NCI-H2227 (cell line): ENCODE measurements around the gene ST6GALNAC3.

Experiments
- DNase-seq: peaks from one replicate; lab custom pipeline; 2025; ENCODE audit not compliant: unreplicated experiment; lab: John Stamatoyannopoulos, UW

ST6GALNAC3 gene

GRCh38 chr1:76491737-76492136 lies 417.2 kb downstream of the ST6GALNAC3 start:
- DNase-seq = no peak

DNA sequence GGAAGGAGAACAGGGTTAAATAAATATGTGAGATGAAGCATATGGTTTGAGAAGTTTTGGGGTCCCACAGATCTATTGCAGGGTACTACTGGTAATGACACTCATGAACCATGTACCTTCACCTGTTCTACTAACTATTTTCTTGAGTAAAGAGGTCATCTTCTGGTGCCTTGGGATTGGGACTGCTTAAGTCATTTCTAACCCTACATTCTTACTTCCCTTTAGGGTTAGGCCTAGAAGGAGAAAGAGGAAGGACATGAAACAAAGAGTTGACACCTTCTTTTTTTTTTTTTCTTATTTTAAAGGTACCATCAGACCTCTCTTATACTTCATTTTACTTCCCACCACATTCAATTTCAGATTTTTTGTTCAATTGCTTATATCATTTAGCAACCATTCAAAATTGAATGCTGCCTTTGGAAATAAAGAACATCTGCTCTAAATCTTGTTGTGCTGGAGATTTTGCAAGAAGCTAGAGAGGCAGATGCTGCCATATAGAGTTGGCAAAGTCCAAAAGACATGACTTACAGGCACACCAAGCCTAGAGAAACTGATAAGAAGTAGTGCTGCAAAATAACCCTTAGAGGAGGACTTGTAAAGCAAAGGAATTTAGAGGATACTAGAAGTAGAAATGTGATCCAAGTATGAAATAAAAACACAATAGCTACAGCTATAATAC lies 418.3 kb downstream of the ST6GALNAC3 start:
- no peak for DNase-seq

DNA sequence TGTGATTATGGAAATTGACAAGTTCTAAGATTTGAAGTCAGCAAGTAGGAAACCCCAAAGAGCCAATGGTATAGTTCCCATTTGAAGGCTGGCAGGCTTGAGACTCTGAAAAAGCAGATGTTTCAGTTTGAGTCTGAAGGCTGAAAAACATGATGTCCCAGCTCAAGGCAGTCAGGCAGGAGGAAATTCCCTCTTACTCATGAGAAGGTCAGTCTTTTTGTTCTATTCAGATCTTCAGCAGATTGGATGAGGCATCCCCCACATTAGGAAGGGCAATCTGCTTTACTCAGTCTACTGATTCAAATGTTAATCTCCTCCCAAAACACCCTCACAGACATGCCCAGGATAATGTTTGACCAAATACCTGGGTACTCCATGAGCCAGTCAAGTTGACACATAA lies 420.3 kb downstream of the ST6GALNAC3 start:
- no peak for DNase-seq

DNA sequence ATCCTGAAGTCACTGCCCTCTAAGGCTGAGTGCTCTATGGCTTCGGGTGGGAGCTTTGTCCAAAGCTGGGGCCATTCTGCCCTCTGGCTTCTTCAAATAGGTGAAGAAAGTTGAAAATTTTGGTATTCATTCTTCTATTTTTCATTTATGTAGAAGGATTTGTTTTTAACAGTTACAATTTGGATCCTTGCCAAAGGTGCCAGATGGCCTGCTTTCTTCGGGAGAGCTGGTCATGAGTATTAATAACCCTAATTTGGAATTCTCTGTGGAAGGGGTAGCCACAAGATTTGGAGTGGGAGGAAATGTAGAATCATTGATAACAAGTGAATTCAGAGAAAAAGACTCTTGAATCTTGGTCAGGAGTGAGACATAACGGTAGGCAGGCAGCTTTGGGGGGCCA lies 422.3 kb downstream of the ST6GALNAC3 start:
- DNase-seq = peak; percentile 31

DNA sequence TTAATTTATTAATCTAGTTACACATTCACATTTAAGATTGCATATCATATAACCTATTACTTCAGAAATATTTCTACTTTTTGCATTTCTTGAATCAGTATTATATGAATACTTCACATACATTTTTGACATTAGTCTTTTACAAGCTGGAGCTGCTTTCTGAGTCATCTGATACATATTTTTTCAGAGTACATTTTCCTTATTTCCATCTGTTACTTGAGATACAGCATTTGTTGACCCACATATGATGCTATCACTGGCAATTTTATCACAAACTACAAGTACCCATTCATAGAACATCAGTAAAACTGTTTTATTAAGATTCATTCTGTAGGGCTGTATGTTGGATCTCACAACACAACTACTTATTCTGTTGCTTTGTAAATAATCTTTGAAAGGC lies 425.6 kb downstream of the ST6GALNAC3 start:
- DNase-seq = no peak

DNA sequence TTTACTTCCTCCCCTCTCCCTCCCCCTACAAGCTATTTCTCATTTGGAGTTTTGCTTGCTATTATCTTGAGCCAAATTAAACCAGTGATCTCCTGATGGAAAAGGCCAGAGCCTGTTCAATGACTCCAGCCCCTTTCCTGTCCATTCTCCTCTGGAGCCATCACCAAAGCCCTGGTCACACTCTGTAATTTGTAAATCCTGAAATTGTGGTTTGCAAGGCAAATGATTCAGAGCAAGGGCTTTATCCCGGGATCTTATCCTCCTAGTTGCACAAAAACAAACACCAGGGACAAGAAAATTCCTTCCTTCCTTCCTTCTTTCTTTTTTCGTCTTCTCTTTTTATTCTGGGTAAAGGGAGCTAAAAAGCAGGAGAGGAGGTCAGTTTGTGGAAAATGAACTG lies 426.6 kb downstream of the ST6GALNAC3 start:
- no peak for DNase-seq

GRCh38 chr1:76501586-76502219 lies 427.2 kb downstream of the ST6GALNAC3 start:
- DNase-seq = no peak

DNA sequence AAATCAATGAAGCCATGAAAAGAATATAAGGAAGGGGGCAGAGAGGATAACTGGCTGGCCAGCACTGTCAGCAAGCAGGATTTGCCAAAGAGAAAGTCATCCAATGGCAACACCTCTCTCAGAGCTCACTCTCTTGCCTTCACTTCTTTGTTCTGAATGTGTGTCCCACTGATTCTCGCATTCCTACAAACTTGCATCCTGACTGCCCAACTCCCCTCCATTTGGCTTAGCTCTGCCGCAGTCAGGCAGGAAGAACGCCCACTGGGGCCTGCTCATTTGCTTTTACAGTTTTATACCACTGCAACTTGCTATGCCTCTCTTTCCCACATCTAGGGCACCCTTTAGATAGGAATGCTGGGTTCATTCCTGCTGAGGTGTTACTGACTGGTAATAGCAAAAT lies 428.6 kb downstream of the ST6GALNAC3 start:
- no peak for DNase-seq

DNA sequence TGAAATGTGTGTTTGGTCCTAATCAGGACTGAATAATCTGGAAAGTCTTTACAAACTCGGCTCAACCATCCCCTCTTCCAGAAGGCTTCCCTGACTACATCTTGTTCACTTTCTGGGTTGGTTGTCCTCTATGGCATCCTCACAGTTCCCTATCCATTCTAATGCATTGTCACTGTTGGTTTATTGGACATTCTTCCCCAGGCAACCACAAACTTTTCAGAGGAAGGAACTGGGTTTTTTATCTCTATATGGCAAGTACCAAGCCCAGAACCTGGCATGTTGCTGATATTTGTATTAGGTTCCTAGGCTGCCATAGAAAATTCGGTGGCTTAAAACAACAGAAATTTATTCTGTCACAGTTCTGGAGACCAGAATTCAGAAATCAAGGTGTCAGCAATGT lies 429.2 kb downstream of the ST6GALNAC3 start:
- no peak for DNase-seq

GRCh38 chr1:76507376-76507775 lies 432.8 kb downstream of the ST6GALNAC3 start:
- no peak for DNase-seq

DNA sequence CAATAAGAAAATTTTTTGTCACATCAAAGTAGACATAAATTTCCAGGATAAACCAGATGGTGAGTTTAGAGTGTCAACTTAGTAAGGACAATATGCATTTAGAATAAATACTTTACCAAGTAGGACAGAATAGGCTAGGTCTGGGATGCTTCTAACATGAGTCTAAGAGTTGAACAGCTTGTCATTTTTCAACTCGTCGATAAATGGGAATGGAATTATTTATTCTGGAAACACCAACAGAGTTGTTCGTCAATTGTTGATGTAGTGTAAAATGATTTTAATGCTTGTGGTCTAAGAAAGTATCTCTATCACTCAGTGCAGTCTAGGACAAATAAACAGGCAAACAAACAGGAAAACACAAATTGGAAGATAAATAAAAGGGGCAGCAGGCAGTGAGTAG lies 434.3 kb downstream of the ST6GALNAC3 start:
- DNase-seq = no peak

- peak; percentile 72 for DNase-seq
These were observed 436.4 kb downstream of the ST6GALNAC3 start for GRCh38 chr1:76510672-76511557.

DNA sequence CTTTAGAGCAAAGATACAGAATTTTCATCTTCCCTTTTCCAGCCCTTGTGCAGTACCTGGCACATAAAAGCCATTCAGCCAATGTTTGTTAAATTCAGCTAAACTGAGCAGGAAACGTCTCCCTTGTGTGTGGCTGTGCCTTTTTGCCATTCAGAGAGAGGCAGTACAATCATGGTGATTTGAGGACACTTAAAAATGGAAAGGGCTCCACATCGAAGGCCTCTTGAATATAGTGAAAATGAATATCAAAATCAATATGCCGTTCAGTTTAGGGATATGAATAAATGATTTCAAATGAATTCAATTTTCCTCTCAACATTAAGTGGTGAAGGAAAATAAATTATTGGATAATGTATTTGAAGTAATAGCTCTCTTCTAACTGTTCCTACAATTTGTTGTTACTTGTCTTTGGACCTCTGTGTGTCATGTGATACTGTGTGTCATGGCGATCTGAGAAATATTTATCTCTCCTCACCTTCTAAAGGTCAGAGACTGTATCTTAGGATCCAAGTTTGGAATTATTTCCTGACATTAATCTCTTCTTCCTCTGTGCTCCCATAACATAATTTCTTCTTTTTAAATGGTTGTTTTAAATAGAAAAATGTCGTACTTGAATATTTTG lies 437.1 kb downstream of the ST6GALNAC3 start:
- DNase-seq = peak; percentile 67

DNA sequence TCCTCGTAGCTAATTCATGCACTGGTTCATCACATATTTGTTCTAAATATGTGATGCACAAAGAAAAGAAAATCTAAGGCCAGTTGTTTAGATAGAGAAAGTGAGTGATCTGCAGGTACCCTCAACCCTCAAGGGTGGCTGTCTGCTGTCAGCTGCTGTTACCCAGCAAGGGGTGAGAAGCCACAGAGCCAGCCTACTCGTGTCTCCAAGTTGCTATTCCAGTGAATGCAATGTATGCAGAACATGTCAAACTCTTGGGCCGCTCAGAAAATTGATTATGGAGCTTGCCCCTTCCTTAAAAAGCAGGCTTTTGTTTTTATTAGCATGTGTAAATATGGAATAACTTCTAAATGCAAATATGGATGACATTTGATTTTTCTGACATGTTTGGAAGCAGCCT lies 456.4 kb downstream of the ST6GALNAC3 start:
- no peak for DNase-seq

- DNase-seq = no peak
These were observed 467.1 kb downstream of the ST6GALNAC3 start for GRCh38 chr1:76541618-76542017.

DNA sequence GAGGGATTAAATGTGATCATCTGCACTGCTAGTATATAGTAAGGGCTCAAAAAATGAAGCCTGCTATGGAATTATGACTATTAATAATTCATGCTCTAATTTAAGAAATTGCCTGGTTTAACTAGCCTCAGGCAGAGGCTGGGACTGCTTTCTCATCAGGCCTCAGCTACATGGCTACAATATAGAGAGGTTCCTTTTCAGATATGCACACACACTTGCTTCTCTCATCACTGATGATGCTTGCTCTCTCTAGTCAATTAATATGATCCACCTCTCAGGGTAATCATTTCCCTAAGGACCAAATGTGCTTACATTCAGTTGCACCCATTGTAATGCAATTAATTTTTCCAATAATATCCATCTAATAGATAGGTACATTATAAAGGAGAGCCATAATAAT lies 467.8 kb downstream of the ST6GALNAC3 start:
- DNase-seq = no peak

DNA sequence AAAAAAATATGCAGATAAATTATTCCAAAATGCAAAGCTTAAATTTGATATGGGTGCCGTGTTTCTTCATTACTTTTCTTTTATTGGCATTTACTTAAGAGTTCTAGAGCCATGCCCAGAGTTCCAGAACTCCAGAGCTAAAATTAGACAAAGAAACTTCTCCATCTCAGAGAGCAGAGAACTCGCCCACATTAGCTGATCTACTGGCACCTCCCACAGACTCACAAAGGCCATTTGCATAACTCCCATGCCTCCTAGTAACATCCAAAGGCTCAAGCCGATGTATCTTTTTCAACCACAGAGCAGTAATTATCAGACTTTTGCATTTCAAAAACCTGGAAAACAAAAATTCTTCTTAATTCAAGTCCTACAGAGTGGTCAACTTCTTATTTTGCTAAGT lies 468.9 kb downstream of the ST6GALNAC3 start:
- no peak for DNase-seq

- no peak for DNase-seq
These were observed 471.9 kb downstream of the ST6GALNAC3 start for GRCh38 chr1:76546354-76546933.

- no peak for DNase-seq
These were observed 473.4 kb downstream of the ST6GALNAC3 start for GRCh38 chr1:76547916-76548315.

- no peak for DNase-seq
These were observed 474.1 kb downstream of the ST6GALNAC3 start for GRCh38 chr1:76548513-76549100.

GRCh38 chr1:76554283-76554682 lies 479.7 kb downstream of the ST6GALNAC3 start:
- no peak for DNase-seq
